Dermis microvascular lymphatic vessel endothelial cell (primary cell): ENCODE measurements around the gene SEC61B. TPM values are rescaled to one million over a fixed set of nuclear protein-coding genes. Genes with fewer than 3 reads are reported as not detected.

ENCODE experiments used
- DNase-seq, 2 donors: peaks; one replicate each; pipeline versions ENCODE4 v3.0.0 to v3.0.0-alpha.2; 2010; ENCODE audit warnings: low read depth in 2 of 2
- total RNA-seq: library from RNA; depleted of rRNA; stranded (reverse); fragments of >200 nt; gene quantifications from 2 replicates; pipeline ENCODE4 v1.2.1, GENCODE V29; 2014

SEC61B gene
- total RNA-seq, 1 donor from 2014 or later, result 87.7 TPM

GRCh38 chr9:99269416-99269815 lies 47.3 kb downstream of the SEC61B start:
- peak in 1 of 2 donors; percentile 55 for DNase-seq

DNA sequence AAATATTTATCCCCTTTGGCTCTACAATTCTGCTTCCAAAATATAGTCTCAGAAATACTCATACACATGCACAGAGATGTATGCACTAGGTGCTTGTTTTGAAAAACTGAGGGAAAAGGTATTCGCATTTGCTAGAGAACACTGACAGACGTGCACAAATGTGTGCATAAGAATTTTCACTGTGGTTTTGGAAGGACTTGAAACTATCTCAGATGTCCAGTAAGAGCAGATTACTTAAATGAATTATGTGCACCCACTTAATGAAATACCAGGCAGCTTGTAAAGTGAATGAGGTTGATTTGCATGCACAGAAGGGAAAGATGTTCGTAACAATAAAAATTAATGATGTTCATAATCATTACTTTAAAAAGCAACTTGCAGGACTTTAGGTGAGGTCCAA lies 48.4 kb downstream of the SEC61B start:
- DNase-seq, result no peak

- no peak for DNase-seq
Measured at GRCh38 chr9:99272836-99273235, 50.8 kb downstream of the SEC61B start.

DNA sequence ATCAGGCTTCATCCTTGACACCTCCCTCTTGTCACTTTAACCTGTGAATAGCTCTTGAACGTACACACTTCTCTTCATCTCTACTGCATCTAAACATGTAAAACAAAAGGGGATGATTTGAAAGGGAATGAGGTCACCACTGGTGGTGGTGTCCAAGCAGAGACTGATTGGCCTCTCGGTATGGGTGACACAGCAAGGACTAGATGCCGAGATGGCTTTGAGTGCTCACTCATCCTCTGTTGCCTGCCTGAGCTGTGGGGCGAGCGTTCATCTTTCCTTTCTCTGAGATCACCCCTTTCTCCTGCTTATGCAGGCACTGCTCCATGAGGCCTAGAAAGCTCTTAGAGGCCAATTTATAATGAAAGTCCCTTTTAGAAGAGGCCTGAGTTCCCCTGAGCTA lies 51.9 kb downstream of the SEC61B start:
- DNase-seq, result no peak

- no peak for DNase-seq
Measured at GRCh38 chr9:99274495-99274894, 52.4 kb downstream of the SEC61B start.

Other genes with a start within 250 kb of the SEC61B start
- gene TGFBR1, start 117.2 kb upstream of the SEC61B start, total RNA-seq, result 11.3 and 14.0 TPM in 2 replicates
- gene ALG2, start 340 bp upstream of the SEC61B start, total RNA-seq, result 32.6 and 47.5 TPM in 2 replicates